GM10266 (cell line): ENCODE data around the gene ALK.

Experiments
- DNase-seq: peaks from one replicate; pipeline ENCODE4 v3.0.0; 2012; ENCODE audit errors: extremely low spot score
- CTCF ChIP-seq: IDR thresholded peaks from 2 replicates; pipeline ENCODE4 v1.5.1; 2012; ENCODE audit warnings: mild to moderate bottlenecking, low read depth; ENCODE audit not compliant: control insufficient read depth, insufficient read depth; ENCODE audit errors: missing control alignments

ALK gene

DNA sequence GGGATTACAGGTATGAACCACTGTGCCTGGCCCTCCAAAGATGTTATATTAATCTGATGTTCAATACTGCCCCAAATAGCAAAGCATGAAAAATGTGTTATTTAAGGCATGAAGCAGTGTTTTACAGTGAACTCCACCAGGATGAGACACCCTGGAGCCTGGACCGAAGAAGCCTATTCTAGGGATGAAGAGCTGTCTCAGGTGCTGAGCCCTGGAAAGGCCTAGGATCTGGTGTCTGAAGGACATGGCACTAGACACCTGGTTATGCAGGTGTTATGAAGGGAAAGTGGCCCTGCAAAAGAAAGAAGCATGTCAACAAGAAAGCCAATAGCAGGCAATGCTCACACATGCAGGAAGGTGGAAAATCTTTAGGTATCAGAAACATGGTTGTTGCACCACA, 431.8 kb downstream of the ALK start:
- DNase-seq: no peak
- no peak for TF ChIP-seq CTCF

GRCh38 chr2:29487967-29488555, 433.3 kb downstream of the ALK start:
- DNase-seq: no peak
- no peak for TF ChIP-seq CTCF

- no peak for TF ChIP-seq CTCF
- no peak for DNase-seq
These were observed 435.8 kb downstream of the ALK start for GRCh38 chr2:29485631-29486030.

DNA sequence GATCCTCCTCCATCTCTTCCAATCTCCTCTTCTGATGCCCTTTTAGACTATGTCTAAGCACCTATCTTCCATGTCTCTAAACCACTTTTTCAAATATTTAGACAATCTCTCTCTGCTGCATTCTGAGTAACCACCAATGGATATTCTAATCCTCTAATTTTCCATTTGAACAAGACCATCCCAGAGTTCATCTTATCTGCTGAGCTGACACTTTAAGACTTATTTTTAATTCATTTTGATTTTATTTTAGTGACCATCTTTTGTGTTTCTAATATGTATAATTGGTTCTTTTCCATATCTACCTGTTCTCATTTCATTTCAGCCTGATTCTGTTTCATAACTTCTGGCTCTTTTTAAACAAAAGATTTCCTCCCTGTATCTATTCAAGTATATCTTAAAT, 436.3 kb downstream of the ALK start:
- DNase-seq: no peak
- TF ChIP-seq CTCF: no peak

DNA sequence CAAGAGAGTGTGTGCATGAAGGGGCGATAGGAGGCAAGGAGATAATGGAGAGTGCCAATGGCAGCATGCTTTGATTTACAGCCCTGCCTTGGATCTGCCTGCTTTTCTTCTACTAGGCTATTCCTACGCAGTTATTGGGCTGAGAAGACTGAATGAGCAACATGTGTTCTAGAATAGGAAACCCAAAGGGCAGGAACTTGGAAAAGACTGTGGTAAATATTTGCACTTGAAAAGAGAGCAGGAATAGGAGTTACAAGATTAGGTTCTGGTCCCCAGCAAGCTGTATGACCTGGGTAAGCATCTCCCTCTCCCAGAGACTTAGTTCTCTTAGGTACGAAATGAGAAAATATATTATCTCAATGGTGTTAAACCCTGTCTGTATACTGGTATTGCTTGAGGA, 438.5 kb downstream of the ALK start:
- no peak for DNase-seq
- no peak for TF ChIP-seq CTCF

DNA sequence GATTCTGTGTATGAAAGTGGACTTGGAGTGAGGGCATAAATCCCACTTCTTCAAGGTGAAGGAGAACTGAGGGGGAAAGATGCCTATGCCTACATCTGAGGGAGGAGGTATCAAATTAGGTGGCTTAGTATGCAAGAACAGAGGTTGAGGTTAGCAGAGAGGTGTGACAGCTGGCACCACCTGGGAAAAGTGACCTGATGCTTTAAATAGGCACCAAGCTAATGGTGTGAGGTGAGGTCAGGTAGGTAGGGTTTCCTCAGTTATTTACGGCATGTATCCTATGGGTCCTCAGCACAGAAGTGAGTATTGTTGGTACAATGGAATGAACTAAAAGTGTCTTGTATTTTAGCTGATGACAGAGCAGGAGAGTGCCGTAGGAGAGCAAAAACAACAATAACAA, 439.0 kb downstream of the ALK start:
- DNase-seq: no peak
- no peak for TF ChIP-seq CTCF

- DNase-seq: no peak
- no peak for TF ChIP-seq CTCF
These were observed 440.1 kb downstream of the ALK start for GRCh38 chr2:29481313-29481712.
